22Rv1 (cell line): Measurements from ENCODE around the gene SPECC1.
"Not testable (repeated sequence)": the region's sequence is repeated elsewhere in the genome, so short reads cannot be mapped to it uniquely, and the experiment has no call there.

ENCODE experiments used
- CTCF ChIP-seq: fragments of 450-650 bp; IDR thresholded peaks from 2 replicates; pipeline ENCODE4 v1.5.1; 2017; ENCODE audit warnings: mild to moderate bottlenecking
- ZFX ChIP-seq: fragments of 450-650 bp; IDR thresholded peaks from 2 replicates; pipeline ENCODE4 v1.6.1; 2017; ENCODE audit warnings: antibody characterized with exemption, borderline replicate concordance

GRCh38 chr17:20076137-20076536, 67.0 kb downstream of the SPECC1 start:
- not testable (repeated sequence) for TF ChIP-seq CTCF, ZFX
